B cell (primary cell): ENCODE data around the gene GARRE1.

Experiments
- EZH2 ChIP-seq: IDR thresholded peaks from 2 replicates; pipeline ENCODE4 v1.6.1; 2012; ENCODE audit warnings: borderline replicate concordance, low read depth, mild to moderate bottlenecking, moderate library complexity, low read length; ENCODE audit not compliant: insufficient read depth, poor library complexity, severe bottlenecking
- TF ChIP-seq, protein P1 (sequence below): fragments of 200-600 bp; IDR thresholded peaks from one replicate; pipeline ENCODE4 v1.8.0; 2022; ENCODE audit warnings: antibody characterized with exemption, mild to moderate bottlenecking

DNA sequence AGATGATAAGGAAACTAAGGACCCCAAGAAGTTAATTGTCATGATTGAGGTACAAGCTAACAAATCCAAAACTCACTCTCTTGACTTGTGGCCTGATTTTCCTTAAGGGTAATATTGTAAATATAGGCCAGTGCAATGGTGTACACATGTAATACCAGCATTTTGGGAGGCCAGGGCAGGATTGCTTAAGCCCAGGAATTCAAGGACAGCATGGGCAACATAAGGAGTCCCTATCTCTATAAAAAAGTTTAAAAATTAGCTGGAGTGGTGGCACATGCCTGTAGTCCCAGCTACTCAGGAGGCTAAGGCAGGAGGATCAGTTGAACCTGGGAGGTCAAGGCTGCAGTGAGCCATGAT lies 28.7 kb upstream of the GARRE1 start:
- TF ChIP-seq, protein P1, sequence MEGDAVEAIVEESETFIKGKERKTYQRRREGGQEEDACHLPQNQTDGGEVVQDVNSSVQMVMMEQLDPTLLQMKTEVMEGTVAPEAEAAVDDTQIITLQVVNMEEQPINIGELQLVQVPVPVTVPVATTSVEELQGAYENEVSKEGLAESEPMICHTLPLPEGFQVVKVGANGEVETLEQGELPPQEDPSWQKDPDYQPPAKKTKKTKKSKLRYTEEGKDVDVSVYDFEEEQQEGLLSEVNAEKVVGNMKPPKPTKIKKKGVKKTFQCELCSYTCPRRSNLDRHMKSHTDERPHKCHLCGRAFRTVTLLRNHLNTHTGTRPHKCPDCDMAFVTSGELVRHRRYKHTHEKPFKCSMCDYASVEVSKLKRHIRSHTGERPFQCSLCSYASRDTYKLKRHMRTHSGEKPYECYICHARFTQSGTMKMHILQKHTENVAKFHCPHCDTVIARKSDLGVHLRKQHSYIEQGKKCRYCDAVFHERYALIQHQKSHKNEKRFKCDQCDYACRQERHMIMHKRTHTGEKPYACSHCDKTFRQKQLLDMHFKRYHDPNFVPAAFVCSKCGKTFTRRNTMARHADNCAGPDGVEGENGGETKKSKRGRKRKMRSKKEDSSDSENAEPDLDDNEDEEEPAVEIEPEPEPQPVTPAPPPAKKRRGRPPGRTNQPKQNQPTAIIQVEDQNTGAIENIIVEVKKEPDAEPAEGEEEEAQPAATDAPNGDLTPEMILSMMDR, result no peak
- no peak for TF ChIP-seq EZH2
